ENCODE measurements around the gene HOXD8.

HOXD8 gene

GRCh38 chr2:176103742-176104315, 25.7 kb upstream of the HOXD8 start:
- no peak for DNase-seq (ENCODE audit: low spot score)

GRCh38 chr2:176104316-176105077, 25.0 kb upstream of the HOXD8 start:
- DNase-seq (ENCODE audit: low spot score) = peak; percentile 59

GRCh38 chr2:176105078-176105729, 24.3 kb upstream of the HOXD8 start:
- DNase-seq (ENCODE audit: low spot score) = no peak

- no peak for DNase-seq (ENCODE audit: low spot score)
Measured at GRCh38 chr2:176105730-176106580, 23.6 kb upstream of the HOXD8 start.

GRCh38 chr2:176106581-176107539, 22.6 kb upstream of the HOXD8 start, which contains the start of gene HOXD11:
TSS of gene HOXD11 (plus strand) at chr2:176107280. CDS start at chr2:176107356, 76 bp downstream.
- DNase-seq (ENCODE audit: low spot score) = peak; percentile 64

- no peak for DNase-seq (ENCODE audit: low spot score)
Measured at GRCh38 chr2:176107731-176108181, 21.7 kb upstream of the HOXD8 start.

- no peak for DNase-seq (ENCODE audit: low spot score)
Measured at GRCh38 chr2:176109192-176109901, 20.2 kb upstream of the HOXD8 start.

GRCh38 chr2:176109946-176110345, 19.6 kb upstream of the HOXD8 start:
- no peak for DNase-seq (ENCODE audit: low spot score)

GRCh38 chr2:176110415-176111308, 18.8 kb upstream of the HOXD8 start:
- DNase-seq (ENCODE audit: low spot score) = no peak

GRCh38 chr2:176111309-176111663, 18.2 kb upstream of the HOXD8 start:
- peak; percentile 48 for DNase-seq (ENCODE audit: low spot score)

GRCh38 chr2:176111846-176112374, 17.6 kb upstream of the HOXD8 start:
- DNase-seq (ENCODE audit: low spot score) = no peak

GRCh38 chr2:176112375-176113302, 16.9 kb upstream of the HOXD8 start:
- DNase-seq (ENCODE audit: low spot score) = no peak

GRCh38 chr2:176114120-176114929, 15.2 kb upstream of the HOXD8 start:
- no peak for DNase-seq (ENCODE audit: low spot score)

GRCh38 chr2:176114930-176115625, 14.4 kb upstream of the HOXD8 start:
- no peak for DNase-seq (ENCODE audit: low spot score)

- no peak for DNase-seq (ENCODE audit: low spot score)
Measured at GRCh38 chr2:176115883-176116813, 13.4 kb upstream of the HOXD8 start, which contains the start of gene HOXD10. TSS of gene HOXD10 (plus strand) at chr2:176116778. CDS start at chr2:176116834, 56 bp downstream.

Measured in SW480 (cell line).